ENCODE results near the gene SPAG5.

Gene SPAG5

GRCh38 chr17:28620010-28620409 is 21.2 kb upstream of the SPAG5 start:
- TF ChIP-seq CTCF (IDR thresholded peaks at IDR 0.05; ENCODE audit: low read depth, low read length, poor library complexity, severe bottlenecking) (no peak), EZH2phosphoT487 (IDR thresholded peaks at IDR 0.05; ENCODE audit: borderline replicate concordance, low read length) (no peak)
- peaks cover 3% of the 10 kb centered on the region; the same call in 1 of the 2 replicates for H4K20me1 ChIP-seq (ENCODE audit: control insufficient read depth, insufficient read depth, low read depth, low read length)
- H3K36me3 ChIP-seq (ENCODE audit: control insufficient read depth, low read length) = peaks cover 97% of the 10 kb centered on the region

GRCh38 chr17:28618464-28618863 is 19.6 kb upstream of the SPAG5 start:
- Histone ChIP-seq H4K20me1 (ENCODE audit: control insufficient read depth, insufficient read depth, low read depth, low read length) (peaks cover 3% of the 10 kb centered on the region; the same call in 1 of the 2 replicates), H3K9me3 (ENCODE audit: control insufficient read depth, insufficient read depth, low read length) (no peaks in the 10 kb centered on the region), H3K27me3 (ENCODE audit: control insufficient read depth, low read length) (no peaks in the 10 kb centered on the region), H3K27ac (ENCODE audit: low read depth, low read length) (no peak overlapping the region), H3F3A (ENCODE audit: control insufficient read depth, insufficient read depth) (0 out of 2 replicates have a peak, but pooled peaks cover 4% of the 10 kb centered on the region), H3K4me2 (ENCODE audit: low read length) (no peak overlapping the region), H3K36me3 (ENCODE audit: control insufficient read depth, low read length) (peaks cover 96% of the 10 kb centered on the region), H3K9me2 (replicated peaks; ENCODE audit: control insufficient read depth, low read length) (no peaks in the 10 kb centered on the region), H3K79me2 (ENCODE audit: control insufficient read depth, low read length) (no peaks in the 10 kb centered on the region), H3K4me1 (ENCODE audit: control insufficient read depth, low read length) (no peaks in the 10 kb centered on the region), H3K4me3 (ENCODE audit: low read length) (no peak overlapping the region)
- TF ChIP-seq EZH2phosphoT487 (IDR thresholded peaks at IDR 0.05; ENCODE audit: borderline replicate concordance, low read length) = no peak
- TF ChIP-seq CTCF (IDR thresholded peaks at IDR 0.05; ENCODE audit: low read depth, low read length, poor library complexity, severe bottlenecking) = no peak

More at GRCh38 chr17:28620010-28620409, 21.2 kb upstream of the SPAG5 start:
- Histone ChIP-seq H3K4me1 (ENCODE audit: control insufficient read depth, low read length) (no peaks in the 10 kb centered on the region), H3K27ac (ENCODE audit: low read depth, low read length) (no peak overlapping the region), H3K79me2 (ENCODE audit: control insufficient read depth, low read length) (no peaks in the 10 kb centered on the region), H3K4me3 (ENCODE audit: low read length) (no peak overlapping the region), H3K9me2 (replicated peaks; ENCODE audit: control insufficient read depth, low read length) (no peaks in the 10 kb centered on the region), H3K9me3 (ENCODE audit: control insufficient read depth, insufficient read depth, low read length) (no peaks in the 10 kb centered on the region), H3F3A (ENCODE audit: control insufficient read depth, insufficient read depth) (0 out of 2 replicates have a peak, but pooled peaks cover 4% of the 10 kb centered on the region), H3K4me2 (ENCODE audit: low read length) (no peak overlapping the region), H3K27me3 (ENCODE audit: control insufficient read depth, low read length) (no peaks in the 10 kb centered on the region)

- Histone ChIP-seq H3K27me3 (ENCODE audit: control insufficient read depth, low read length) (no peaks in the 10 kb centered on the region), H3K9me2 (replicated peaks; ENCODE audit: control insufficient read depth, low read length) (no peaks in the 10 kb centered on the region), H3K4me2 (ENCODE audit: low read length) (no peak overlapping the region), H3K79me2 (ENCODE audit: control insufficient read depth, low read length) (no peaks in the 10 kb centered on the region), H3K27ac (ENCODE audit: low read depth, low read length) (no peak overlapping the region), H3K4me1 (ENCODE audit: control insufficient read depth, low read length) (peaks cover 5% of the 10 kb centered on the region; the same call in 1 of the 2 replicates), H3K4me3 (ENCODE audit: low read length) (no peak overlapping the region), H3F3A (ENCODE audit: control insufficient read depth, insufficient read depth) (peaks cover 6% of the 10 kb centered on the region; the same call in 1 of the 2 replicates), H4K20me1 (ENCODE audit: control insufficient read depth, insufficient read depth, low read depth, low read length) (peaks cover 6% of the 10 kb centered on the region; the same call in 1 of the 2 replicates), H3K9me3 (ENCODE audit: control insufficient read depth, insufficient read depth, low read length) (no peaks in the 10 kb centered on the region), H3K36me3 (ENCODE audit: control insufficient read depth, low read length) (peaks cover 94% of the 10 kb centered on the region)
- TF ChIP-seq CTCF (IDR thresholded peaks at IDR 0.05; ENCODE audit: low read depth, low read length, poor library complexity, severe bottlenecking) = no peak
- TF ChIP-seq EZH2phosphoT487 (IDR thresholded peaks at IDR 0.05; ENCODE audit: borderline replicate concordance, low read length) = no peak
Measured at GRCh38 chr17:28616281-28616680, 17.5 kb upstream of the SPAG5 start.

All from DOHH2 (cell line).